T-helper 2 cell treated with Interferon-gamma antibody and Interleukin-4, amounts not matched to agents 5 μg/mL and 100 μg/mL, for 36 hours (primary cell): ENCODE results near the gene EEFSEC.

Experiments used
- DNase-seq: peaks from one replicate; pipeline ENCODE4 v3.0.0; 2021; ENCODE audit warnings: low spot score
- H3K27ac Mint-ChIP-seq: one replicate; pipeline ENCODE4 v1.8.0; 2021; ENCODE audit warnings: mild to moderate bottlenecking, mixed read lengths
- H3K27me3 Mint-ChIP-seq: one replicate; pipeline ENCODE4 v1.8.0; 2021; ENCODE audit warnings: low read depth, mixed read lengths
- H3K36me3 Mint-ChIP-seq: one replicate; pipeline ENCODE4 v1.8.0; 2021; ENCODE audit warnings: low read depth, mixed read lengths
- H3K4me1 Mint-ChIP-seq: one replicate; pipeline ENCODE4 v1.8.0; 2021; ENCODE audit warnings: low read depth, mixed read lengths
- H3K4me3 Mint-ChIP-seq: one replicate; pipeline ENCODE4 v1.8.0; 2022; ENCODE audit warnings: mild to moderate bottlenecking, moderate library complexity, mixed read lengths
- H3K9me3 Mint-ChIP-seq: one replicate; pipeline ENCODE4 v1.8.0; 2021; ENCODE audit warnings: mixed read lengths

Gene EEFSEC

DNA sequence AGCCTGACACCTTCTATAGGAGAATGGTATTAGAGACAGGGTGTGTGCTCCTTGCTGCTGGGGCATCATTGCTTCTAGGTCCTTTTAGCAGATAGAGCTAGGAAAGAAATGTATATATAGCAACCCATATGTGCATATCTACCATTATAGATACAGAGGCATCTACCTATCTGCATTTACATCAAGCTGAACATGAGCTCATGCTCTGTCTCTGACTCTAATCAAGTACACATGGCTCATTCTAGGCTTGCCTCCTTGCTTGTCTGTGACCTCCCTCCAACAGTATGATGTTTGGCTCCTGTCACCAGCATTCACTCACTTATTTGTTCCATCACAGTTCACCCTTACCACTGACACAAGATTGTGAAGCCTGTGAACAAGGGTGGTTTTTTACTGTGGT, 133.4 kb downstream of the EEFSEC start:
- Mint-ChIP-seq H3K4me3 (no peak overlapping the region), H3K9me3 (peaks cover 8% of the 10 kb centered on the region), H3K27me3 (no peaks in the 10 kb centered on the region), H3K4me1 (no peaks in the 10 kb centered on the region), H3K36me3 (peaks cover 11% of the 10 kb centered on the region), H3K27ac (no peak overlapping the region)
- DNase-seq, result no peak

DNA sequence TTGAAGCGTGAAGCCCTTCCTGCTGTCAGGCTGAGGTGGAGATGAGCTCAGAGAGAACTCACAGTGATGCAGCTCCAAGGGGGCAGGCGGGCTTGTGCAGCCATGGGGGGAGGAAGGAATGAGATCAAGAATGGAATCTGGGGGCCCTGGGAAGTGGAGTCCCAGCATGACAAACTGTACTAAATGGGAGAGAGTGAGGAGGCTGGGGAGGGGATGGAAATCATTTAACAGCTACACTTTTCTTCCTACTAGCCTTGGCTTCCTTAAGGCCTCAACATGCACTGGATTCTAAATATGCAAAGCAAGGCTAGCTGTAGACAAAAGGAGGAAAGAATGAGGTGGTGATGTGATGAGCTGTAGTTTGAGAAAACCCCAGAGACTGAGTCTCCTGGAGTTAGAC, 133.9 kb downstream of the EEFSEC start:
- peaks cover 8% of the 10 kb centered on the region for H3K9me3 Mint-ChIP-seq
- H3K27me3 Mint-ChIP-seq, result no peaks in the 10 kb centered on the region
- H3K4me1 Mint-ChIP-seq, result no peaks in the 10 kb centered on the region
- H3K36me3 Mint-ChIP-seq, result peaks cover 11% of the 10 kb centered on the region
- no peak overlapping the region for H3K4me3 Mint-ChIP-seq
- no peak for DNase-seq
- no peak overlapping the region for H3K27ac Mint-ChIP-seq

DNA sequence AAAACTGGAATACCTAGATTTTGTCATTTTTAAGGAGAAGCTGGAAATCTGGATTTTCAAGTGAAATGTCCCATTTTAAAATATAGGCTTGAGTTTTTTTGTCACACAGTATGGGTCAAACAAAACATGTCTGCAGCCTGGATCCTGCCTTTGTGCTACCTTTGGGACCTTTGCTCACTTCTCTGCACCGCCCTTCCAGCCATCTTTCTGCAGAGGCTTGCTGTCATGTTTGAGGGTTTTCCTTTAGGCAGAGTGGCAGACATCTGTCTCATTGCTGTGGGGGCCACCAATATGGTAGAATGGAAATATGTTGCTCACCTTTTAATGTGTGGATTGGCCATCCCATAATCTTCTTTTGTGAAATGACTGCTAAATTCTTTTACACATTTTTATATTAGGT, 136.3 kb downstream of the EEFSEC start:
- Mint-ChIP-seq H3K4me1 (no peaks in the 10 kb centered on the region), H3K27me3 (no peaks in the 10 kb centered on the region)
- DNase-seq, result no peak

DNA sequence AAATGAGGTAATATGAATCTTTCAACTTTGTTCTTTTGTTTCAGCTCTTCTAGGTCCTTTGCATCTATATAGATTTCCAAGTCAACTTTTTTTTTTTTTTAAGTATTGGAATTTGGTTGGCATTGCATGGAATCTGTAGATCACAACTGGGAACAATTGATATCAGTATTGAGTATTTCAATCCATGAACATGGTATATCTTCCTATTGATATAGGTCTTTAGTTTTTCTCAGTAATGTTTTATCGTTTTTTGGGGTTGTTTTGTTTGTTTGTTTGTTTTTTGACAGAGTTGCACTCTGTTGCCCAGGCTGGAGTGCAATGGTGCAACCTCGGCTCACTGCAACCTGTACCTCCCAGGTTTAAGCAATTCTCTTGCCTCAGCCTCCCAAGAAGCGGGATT, 137.2 kb downstream of the EEFSEC start:
- H3K36me3 Mint-ChIP-seq, result peaks cover 11% of the 10 kb centered on the region
- H3K4me3 Mint-ChIP-seq, result no peak overlapping the region
- H3K27ac Mint-ChIP-seq, result no peak overlapping the region

More for the DNA sequence above, 136.3 kb downstream of the EEFSEC start:
- peaks cover 8% of the 10 kb centered on the region for H3K9me3 Mint-ChIP-seq
- no peak overlapping the region for H3K27ac Mint-ChIP-seq
- H3K4me3 Mint-ChIP-seq, result no peak overlapping the region
- H3K36me3 Mint-ChIP-seq, result peaks cover 11% of the 10 kb centered on the region

DNA sequence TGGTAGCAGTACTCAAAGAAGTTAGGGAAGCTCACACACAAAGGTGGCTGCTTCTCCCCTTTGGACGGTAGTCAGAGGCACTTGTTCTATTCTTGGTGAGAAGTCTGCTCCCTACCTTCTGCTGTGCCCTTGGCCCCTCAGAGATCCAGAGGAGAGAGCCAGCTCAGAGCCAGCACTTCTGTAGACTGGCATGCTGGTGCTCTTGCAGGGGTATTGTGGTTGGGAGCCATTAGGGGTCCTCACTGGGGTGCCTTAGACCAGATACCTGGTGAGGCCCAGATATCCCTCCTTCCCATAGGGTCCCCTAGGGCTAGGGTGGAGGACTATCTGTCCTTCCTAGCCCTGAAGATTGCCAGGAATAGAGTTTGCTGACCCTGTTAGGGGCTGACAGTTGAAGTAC, 140.6 kb downstream of the EEFSEC start:
- H3K9me3 Mint-ChIP-seq, result peaks cover 8% of the 10 kb centered on the region
- H3K27me3 Mint-ChIP-seq, result no peaks in the 10 kb centered on the region
- H3K4me3 Mint-ChIP-seq, result no peak overlapping the region
- DNase-seq, result no peak
- no peak overlapping the region for H3K27ac Mint-ChIP-seq
- H3K36me3 Mint-ChIP-seq, result peaks cover 11% of the 10 kb centered on the region
- peaks cover 6% of the 10 kb centered on the region for H3K4me1 Mint-ChIP-seq

More for the DNA sequence above, 137.2 kb downstream of the EEFSEC start:
- Mint-ChIP-seq H3K27me3 (no peaks in the 10 kb centered on the region), H3K4me1 (peaks cover 4% of the 10 kb centered on the region), H3K9me3 (peaks cover 8% of the 10 kb centered on the region)
- no peak for DNase-seq

DNA sequence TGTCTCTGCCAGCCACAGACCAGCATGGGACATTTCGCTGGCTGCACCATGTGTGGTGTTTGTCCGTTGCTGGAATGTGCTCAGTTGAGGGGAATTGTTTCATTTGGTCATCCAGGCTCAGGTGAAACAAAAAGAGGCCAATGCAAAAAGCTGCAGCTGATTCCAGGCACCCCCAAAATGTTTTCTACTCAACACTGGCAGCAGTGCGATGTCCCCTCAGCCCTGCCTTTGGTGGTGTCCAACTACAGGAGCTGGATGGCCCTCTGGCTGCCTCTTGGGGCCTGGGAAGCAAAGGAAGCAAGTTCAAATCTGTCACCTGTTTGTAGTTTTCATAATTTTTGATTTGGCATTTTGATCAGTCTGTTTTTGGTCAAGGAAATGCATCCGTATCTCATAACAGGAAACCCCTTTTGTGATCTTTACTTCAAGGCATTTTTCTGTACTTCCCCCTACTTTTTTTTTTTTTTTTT, 141.8 kb downstream of the EEFSEC start:
- no peak overlapping the region for H3K4me3 Mint-ChIP-seq
- DNase-seq, result no peak
- peaks cover 5% of the 10 kb centered on the region for H3K9me3 Mint-ChIP-seq
- H3K4me1 Mint-ChIP-seq, result peaks cover 6% of the 10 kb centered on the region
- no peaks in the 10 kb centered on the region for H3K27me3 Mint-ChIP-seq
- no peak overlapping the region for H3K27ac Mint-ChIP-seq
- peaks cover 9% of the 10 kb centered on the region for H3K36me3 Mint-ChIP-seq

DNA sequence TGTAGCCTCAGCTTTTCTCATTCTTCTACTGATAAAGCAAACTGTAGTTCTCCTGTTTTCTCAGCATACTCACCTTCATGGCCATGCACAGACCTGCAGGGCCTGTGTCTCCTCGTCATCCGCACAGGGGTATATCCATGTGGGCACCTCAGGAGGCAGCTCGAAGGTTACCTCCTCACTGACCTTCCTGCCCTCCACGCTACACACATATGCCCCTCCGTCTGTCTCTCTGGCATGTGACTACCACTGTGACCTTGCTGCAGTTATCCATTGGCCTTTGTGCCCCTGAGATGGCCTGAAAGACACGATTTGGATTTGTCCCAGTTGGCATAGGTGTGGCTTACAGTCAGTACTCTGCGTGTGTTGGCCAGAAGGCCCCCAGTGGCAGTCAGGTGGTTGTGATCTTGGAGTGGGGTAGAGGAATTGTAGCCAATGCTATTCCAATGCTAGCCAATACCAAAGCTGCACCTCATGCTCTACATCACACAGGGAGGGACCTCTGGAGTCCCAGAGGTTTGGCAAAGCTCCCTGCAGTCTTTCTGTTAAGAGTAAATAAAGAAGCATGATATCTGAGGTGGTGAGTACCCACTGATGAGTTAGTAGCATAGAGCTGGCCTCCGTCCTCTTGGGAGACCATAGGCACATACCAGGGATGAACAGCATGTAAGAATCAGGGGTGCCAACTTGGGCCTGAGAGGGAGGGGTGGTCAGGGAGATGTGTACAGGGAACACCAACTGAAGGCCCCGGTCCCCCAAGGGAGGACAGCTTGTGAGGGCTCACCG, 143.4 kb downstream of the EEFSEC start:
- Mint-ChIP-seq H3K27me3 (no peaks in the 10 kb centered on the region), H3K27ac (no peak overlapping the region), H3K36me3 (no peaks in the 10 kb centered on the region), H3K4me1 (peaks cover 6% of the 10 kb centered on the region), H3K4me3 (no peak overlapping the region), H3K9me3 (no peaks in the 10 kb centered on the region)
- no peak for DNase-seq

DNA sequence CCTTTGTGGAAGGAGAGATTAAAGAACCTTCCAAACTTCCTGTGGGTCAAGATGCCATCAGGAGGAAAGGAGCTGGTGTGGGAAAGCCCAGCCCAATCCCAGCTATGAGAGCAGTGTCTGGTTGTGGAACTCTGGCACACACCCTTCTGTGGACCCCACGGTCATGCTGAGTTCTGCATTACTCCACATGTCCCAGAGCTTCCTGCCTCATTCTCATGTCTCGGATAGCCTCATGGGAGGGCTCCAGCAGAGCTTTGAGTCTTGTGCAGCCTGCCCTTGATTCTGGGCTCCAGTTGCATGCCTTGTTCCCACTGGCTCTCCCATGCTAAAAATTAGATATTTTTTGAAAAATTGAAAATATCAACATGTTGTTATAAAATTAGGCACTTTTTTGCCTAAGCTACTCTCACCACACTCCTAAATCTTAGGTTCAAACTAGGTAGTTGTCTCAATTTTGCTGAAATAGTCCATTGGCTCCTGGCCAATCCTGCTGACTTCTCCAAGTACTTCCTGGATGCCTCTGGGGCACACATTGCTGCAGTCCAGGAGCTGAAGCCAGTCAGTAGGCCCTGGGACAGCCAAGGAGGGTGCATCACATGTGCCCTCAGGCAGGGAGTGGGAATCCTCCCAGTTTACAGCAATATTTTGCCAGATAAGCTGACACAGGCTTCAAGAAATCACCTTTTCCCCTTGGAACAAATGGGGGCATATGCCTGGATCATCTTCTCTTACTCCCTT, 144.3 kb downstream of the EEFSEC start:
- DNase-seq, result no peak
- Mint-ChIP-seq H3K9me3 (no peaks in the 10 kb centered on the region), H3K4me1 (peaks cover 6% of the 10 kb centered on the region), H3K27ac (no peak overlapping the region), H3K27me3 (no peaks in the 10 kb centered on the region), H3K36me3 (no peaks in the 10 kb centered on the region), H3K4me3 (no peak overlapping the region)

DNA sequence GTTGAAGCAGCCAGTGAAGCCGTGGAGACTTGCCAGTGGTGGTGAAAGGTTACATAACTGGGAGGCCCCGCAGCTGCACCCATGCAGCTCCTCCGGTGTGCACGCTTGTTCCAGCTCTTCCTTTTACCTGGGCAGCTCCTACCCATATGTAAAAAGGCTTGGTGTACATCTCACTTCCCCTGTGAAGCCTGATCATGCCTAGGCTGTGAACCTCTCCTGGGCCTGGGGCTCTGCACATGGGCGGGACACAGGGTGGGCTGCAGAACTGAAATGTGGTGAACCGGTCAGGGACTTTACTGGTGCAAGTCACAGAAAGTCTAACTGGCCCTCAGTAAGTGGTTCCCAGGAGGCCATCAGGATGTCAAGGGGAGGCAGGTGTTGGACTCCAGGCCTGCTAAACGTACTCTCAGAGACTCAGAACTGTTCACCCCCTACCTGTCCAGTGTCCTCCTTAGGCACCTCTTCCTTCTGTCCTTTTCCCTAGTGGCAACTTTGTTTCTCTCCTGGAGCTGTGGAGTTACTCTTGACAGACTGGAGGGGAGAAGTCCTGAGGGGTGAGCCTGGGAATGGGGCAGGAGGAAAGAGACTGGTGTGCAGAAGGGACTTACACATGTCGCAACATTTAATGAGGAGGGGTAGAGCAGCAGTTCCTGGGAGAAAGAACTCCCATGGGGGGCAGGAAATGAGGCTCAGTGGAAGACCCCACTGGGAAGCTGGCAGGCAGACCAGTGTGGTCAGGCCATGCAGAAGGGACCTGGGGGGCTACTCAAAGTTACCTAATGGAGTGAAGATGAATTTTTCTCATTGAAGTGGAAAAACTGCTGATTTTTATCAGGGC, 148.1 kb downstream of the EEFSEC start:
- Mint-ChIP-seq H3K4me3 (no peak overlapping the region), H3K36me3 (no peaks in the 10 kb centered on the region), H3K4me1 (no peaks in the 10 kb centered on the region), H3K9me3 (no peaks in the 10 kb centered on the region), H3K27ac (no peak overlapping the region), H3K27me3 (no peaks in the 10 kb centered on the region)
- no peak for DNase-seq

DNA sequence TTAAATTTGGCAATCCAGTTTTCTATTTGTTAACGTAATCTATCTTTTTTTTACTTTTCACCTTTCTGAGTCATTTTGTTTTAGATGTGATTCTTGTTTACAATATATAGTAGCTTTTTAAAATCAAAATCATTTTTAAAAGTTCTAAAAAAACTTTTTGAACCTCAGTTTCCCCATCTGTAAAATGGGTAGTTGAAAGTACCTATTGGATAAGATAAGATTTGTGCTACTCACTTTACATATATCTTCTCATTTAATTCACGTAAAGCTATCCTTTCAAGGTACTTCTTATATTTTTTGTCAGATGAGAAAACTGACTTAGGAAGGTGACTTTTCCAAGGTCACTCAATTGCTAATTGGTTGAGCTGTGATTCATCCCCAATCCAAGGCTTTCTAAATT, 153.2 kb downstream of the EEFSEC start:
- Mint-ChIP-seq H3K4me3 (no peak overlapping the region), H3K27me3 (no peaks in the 10 kb centered on the region), H3K9me3 (no peaks in the 10 kb centered on the region), H3K27ac (no peak overlapping the region), H3K4me1 (no peaks in the 10 kb centered on the region), H3K36me3 (peaks cover 2% of the 10 kb centered on the region)
- no peak for DNase-seq

DNA sequence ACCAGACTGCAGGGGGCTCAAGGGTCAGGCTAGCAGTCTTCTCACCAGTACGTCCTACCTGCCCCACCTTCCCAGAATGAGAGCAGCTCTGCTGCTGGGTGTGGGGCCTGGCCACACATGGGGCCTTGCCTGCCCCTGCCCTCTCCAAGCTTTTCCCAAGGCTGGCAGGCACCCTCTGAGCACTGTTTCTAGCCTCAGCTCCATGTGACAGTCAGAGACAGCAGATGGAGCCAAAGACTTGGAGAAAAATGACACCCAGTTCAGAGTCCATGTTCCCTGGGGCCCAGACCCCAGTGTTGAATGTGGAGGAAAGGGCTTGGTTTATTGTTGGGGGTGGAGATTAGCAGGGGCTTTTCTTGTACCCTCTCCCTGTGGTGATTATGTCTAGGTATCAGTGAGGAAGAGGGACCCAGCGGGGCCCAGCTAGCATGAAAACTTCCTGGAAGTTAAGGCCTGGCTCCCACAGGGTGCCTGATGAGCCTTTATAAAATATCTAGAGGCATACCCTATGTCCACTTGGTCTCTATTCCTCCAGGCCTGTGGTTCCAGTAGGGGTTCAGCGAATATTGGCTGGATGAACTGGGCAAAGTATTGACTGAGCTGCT, 153.8 kb downstream of the EEFSEC start:
- Mint-ChIP-seq H3K36me3 (peaks cover 2% of the 10 kb centered on the region), H3K9me3 (no peaks in the 10 kb centered on the region), H3K27ac (no peak overlapping the region), H3K27me3 (no peaks in the 10 kb centered on the region), H3K4me3 (no peak overlapping the region), H3K4me1 (no peaks in the 10 kb centered on the region)
- DNase-seq, result no peak

DNA sequence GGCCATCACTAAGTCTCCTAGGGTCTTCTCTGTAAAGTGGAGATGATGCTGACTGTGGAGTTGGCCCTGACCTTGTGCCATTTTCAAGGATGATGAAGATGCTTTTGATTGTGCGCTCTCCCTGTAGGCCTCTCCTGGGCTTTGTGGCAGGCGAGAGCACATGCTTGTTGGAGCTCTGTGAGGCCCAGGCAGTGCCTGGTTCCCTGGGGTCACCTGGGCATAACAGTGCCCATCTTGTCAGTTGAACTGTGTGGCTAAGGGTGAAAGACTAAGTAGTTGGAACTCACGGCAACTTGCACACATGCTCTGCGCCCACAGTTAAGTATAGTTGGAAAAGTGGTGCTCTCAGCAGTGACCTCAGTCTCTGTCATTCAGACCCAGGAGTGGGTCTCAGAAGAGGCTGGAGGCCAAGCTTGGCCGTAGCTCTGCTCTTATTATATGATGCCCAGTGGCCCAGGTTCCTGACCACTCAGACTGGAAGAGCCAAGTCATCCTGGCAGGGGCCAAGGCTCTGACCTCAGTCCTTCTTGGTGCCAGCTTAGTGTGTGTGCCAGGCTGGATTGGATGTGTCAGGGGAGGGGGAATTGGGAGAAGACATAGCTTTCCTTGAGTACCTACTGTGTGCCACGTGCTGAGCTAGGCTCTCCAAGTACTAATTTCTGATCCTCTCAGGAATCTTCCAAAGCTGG, 154.6 kb downstream of the EEFSEC start:
- Mint-ChIP-seq H3K4me3 (no peak overlapping the region), H3K9me3 (no peaks in the 10 kb centered on the region), H3K36me3 (peaks cover 2% of the 10 kb centered on the region), H3K27ac (no peak overlapping the region), H3K4me1 (no peaks in the 10 kb centered on the region), H3K27me3 (no peaks in the 10 kb centered on the region)
- no peak for DNase-seq

DNA sequence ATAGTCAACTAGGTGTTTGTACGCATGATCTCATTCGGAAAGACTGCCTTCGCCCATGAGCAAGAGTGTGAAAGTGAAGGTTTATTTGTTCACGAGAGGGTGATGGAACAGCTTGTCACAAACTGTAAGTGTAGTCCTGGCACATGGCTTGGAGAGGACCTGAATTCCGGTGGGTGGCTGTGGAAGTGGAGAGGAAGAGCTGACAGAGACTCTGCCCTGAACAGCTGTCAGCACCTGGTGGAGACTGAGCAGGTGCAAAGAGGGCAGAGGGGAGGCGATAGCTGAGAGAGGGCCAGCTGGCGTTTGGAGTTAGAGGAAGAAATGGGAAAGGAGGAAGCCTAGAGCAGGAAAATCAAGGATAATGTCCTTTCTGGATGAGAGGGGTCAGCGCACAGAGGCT, 155.7 kb downstream of the EEFSEC start:
- no peak overlapping the region for H3K27ac Mint-ChIP-seq
- H3K4me3 Mint-ChIP-seq, result no peak overlapping the region
- H3K4me1 Mint-ChIP-seq, result no peaks in the 10 kb centered on the region
- H3K36me3 Mint-ChIP-seq, result peaks cover 2% of the 10 kb centered on the region
- no peaks in the 10 kb centered on the region for H3K9me3 Mint-ChIP-seq
- no peaks in the 10 kb centered on the region for H3K27me3 Mint-ChIP-seq
- DNase-seq, result no peak
